Esophagus squamous epithelium (tissue), 5 donors: Measurements from ENCODE around the gene NMT2. TPM values are rescaled to one million over a fixed set of nuclear protein-coding genes. Genes with fewer than 3 reads are reported as not detected.

Experiments
- DNase-seq: peaks from one replicate; lab custom pipeline; 2025; lab: John Stamatoyannopoulos, UW
- H3K27ac ChIP-seq, 4 donors: fragments of 200-600 bp; sonication (generic); one replicate each; pipeline ENCODE4 v1.5.1; 2016 to 2019; ENCODE audit warnings: mild to moderate bottlenecking in 1 of 4
- H3K27me3 ChIP-seq, 4 donors: fragments of 200-600 bp; sonication (generic); 1 replicate in 3 of 4; 2 replicates in 1 of 4; pipeline versions ENCODE4 v1.5.1 to v1.6.0; 2017 to 2021; ENCODE audit warnings: antibody characterized with exemption in 1 of 4
- H3K36me3 ChIP-seq, 3 donors: fragments of 200-600 bp; sonication (generic); one replicate each; pipeline ENCODE4 v1.5.1; 2016 to 2019
- H3K4me1 ChIP-seq, 3 donors: fragments of 200-600 bp; sonication (generic); one replicate each; pipeline ENCODE4 v1.5.1; 2017 to 2019
- H3K4me3 ChIP-seq, 4 donors: fragments of 200-600 bp; sonication (generic); 1 replicate in 3 of 4; 2 replicates in 1 of 4; pipeline ENCODE4 v1.5.1; 2016 to 2019; ENCODE audit warnings: mild to moderate bottlenecking in 2 of 4, moderate library complexity in 1 of 4
- H3K9me3 ChIP-seq, 3 donors: fragments of 200-600 bp; sonication (generic); one replicate each; pipeline ENCODE4 v1.5.1; 2016 to 2019
- POLR2A ChIP-seq, 4 donors: fragments of 450-650 bp; IDR thresholded peaks; one replicate each; pipeline ENCODE4 v1.6.1; 2017; ENCODE audit warnings: antibody characterized with exemption in 4 of 4, mild to moderate bottlenecking in 4 of 4, moderate library complexity in 3 of 4
- WGBS, 2 donors: methylation state at CpG; one replicate each; pipeline ENCODE4 v1.1.5; 2018; 5-methylcytosine and 5-hydroxymethylcytosine counted together
- intact Hi-C: fragments of 100-400 bp; cut with DNase I; formaldehyde crosslinking; loops from one replicate; pipeline ENCODE4 v1.15.0; 2022
- total RNA-seq, 4 donors: library from RNA; depleted of rRNA; stranded (reverse); fragments of >200 nt; gene quantifications; one replicate each; pipeline ENCODE4 v1.1.0, GENCODE V29; 2016
- TF ChIP-seq, protein P1 (sequence below), 6 experiments: fragments of 450-650 bp in 4 of 6; fragments of 200-600 bp in 2 of 6; sonication (generic) in 2 of 6; IDR thresholded peaks; one replicate each; pipeline ENCODE4 v1.5.1; 2016 to 2019; ENCODE audit warnings: antibody characterized with exemption in 6 of 6, mild to moderate bottlenecking in 4 of 6, moderate library complexity in 4 of 6
- donor health status: DM: yes; HTN: yes; CAD: no.

The NMT2 gene
- total RNA-seq, 4 donors from 2014 or later, result 4.8 to 12.8 (median 7.8) TPM

DNA sequence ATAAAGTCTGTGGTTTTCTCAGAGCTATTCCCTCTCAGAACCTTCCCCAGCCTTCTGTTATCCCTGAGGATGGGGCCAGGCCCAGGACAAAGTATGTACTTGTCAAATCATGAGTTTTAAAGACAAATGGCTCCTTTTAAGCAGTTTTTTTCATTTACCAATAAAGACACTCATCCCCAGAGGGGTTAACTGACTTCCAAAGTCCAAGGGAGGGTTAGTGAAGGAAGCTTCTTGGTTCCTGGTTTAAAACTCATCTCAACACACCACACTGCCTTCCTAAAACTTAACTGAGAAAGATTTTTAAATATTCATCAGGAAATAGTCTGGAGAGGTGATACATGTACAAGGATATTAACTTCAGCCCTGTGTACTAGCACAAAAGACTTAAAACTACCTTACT lies 15.9 kb downstream of the NMT2 start:
- H3K27ac ChIP-seq, result no peak overlapping the region

DNA sequence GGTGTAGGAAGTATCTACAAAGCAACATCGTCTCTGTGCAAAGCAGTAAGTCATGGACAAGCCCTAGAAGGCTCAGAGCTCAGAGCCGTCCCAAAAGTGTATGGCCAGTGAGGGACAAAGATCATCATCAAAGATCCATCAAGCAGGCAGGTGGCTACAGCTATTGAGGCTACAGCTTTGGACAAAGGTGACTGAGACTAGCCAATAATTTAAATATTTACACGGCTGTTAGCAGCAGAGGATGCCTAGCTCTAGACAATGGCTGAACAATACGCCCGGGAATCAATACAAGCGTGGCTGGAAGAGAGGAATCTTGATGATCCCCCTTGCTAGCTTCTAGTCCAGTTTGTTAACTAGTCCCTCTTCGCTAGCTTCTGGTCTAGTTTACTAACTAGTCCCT lies 17.9 kb downstream of the NMT2 start:
- H3K27ac ChIP-seq, result no peak overlapping the region
- no peaks in the 10 kb centered on the region for H3K9me3 ChIP-seq
- DNase-seq, result no peak
- intact Hi-C loops, result no loop called here
- no peaks in the 10 kb centered on the region for H3K4me1 ChIP-seq
- no peak for TF ChIP-seq POLR2A (IDR thresholded peaks at IDR 0.05)
- TF ChIP-seq, protein P1, sequence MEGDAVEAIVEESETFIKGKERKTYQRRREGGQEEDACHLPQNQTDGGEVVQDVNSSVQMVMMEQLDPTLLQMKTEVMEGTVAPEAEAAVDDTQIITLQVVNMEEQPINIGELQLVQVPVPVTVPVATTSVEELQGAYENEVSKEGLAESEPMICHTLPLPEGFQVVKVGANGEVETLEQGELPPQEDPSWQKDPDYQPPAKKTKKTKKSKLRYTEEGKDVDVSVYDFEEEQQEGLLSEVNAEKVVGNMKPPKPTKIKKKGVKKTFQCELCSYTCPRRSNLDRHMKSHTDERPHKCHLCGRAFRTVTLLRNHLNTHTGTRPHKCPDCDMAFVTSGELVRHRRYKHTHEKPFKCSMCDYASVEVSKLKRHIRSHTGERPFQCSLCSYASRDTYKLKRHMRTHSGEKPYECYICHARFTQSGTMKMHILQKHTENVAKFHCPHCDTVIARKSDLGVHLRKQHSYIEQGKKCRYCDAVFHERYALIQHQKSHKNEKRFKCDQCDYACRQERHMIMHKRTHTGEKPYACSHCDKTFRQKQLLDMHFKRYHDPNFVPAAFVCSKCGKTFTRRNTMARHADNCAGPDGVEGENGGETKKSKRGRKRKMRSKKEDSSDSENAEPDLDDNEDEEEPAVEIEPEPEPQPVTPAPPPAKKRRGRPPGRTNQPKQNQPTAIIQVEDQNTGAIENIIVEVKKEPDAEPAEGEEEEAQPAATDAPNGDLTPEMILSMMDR (IDR thresholded peaks at IDR 0.05), result no peak
- H3K4me3 ChIP-seq, result no peak overlapping the region
- WGBS, 2 donors, result 94 to 95% methylated on average over 6 of the region's 7 CpGs
- H3K27me3 ChIP-seq, result no peaks in the 10 kb centered on the region
- H3K36me3 ChIP-seq, result no peaks in the 10 kb centered on the region

More for the DNA sequence above, 15.9 kb downstream of the NMT2 start:
- no peaks in the 10 kb centered on the region for H3K36me3 ChIP-seq
- TF ChIP-seq, protein P1 (IDR thresholded peaks at IDR 0.05), result no peak
- TF ChIP-seq POLR2A (IDR thresholded peaks at IDR 0.05), result no peak
- no peaks in the 10 kb centered on the region for H3K27me3 ChIP-seq
- H3K4me3 ChIP-seq, result no peak overlapping the region
- H3K4me1 ChIP-seq, result no peaks in the 10 kb centered on the region
- no peak for DNase-seq
- intact Hi-C loops, result no loop called here
- no peaks in the 10 kb centered on the region for H3K9me3 ChIP-seq

DNA sequence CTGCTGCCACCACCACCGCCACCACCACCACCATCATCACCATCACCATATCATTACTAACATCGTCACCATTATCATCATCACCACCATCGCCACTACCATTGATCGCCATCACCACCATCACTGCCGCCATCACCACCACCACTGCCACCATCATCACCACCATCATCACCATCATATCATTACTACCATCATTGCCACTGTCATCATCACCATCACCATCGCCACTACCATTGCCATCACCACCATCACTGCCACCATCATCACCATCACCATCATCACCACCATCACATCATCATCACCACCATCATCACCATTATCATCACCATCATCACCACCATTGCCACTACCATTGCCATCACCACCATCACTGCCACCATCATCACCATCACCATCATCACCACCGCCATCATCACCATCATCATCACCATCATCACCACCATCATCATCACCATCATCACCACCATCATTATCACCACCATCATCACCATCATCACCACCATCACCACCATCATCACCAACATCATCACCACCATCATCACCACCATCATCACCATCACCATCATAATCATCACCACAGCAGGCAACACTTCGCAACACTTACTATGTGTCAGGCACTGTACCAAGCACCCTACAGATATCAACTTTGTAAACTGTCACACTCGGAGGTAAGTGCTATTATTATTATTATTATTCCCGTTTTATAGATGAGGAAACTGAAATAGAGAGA lies 19.3 kb downstream of the NMT2 start:
- no peaks in the 10 kb centered on the region for H3K36me3 ChIP-seq
- DNase-seq, result no peak
- H3K4me3 ChIP-seq, result no peak overlapping the region
- H3K9me3 ChIP-seq, result no peaks in the 10 kb centered on the region
- no peaks in the 10 kb centered on the region for H3K4me1 ChIP-seq
- no peaks in the 10 kb centered on the region for H3K27me3 ChIP-seq
- WGBS, 2 donors, result 75 to 89% methylated on average over 10 of the region's 10 CpGs
- no peak overlapping the region for H3K27ac ChIP-seq
- TF ChIP-seq POLR2A (IDR thresholded peaks at IDR 0.05), result no peak
- TF ChIP-seq, protein P1 (IDR thresholded peaks at IDR 0.05), result no peak
- intact Hi-C loops, result no loop called here

DNA sequence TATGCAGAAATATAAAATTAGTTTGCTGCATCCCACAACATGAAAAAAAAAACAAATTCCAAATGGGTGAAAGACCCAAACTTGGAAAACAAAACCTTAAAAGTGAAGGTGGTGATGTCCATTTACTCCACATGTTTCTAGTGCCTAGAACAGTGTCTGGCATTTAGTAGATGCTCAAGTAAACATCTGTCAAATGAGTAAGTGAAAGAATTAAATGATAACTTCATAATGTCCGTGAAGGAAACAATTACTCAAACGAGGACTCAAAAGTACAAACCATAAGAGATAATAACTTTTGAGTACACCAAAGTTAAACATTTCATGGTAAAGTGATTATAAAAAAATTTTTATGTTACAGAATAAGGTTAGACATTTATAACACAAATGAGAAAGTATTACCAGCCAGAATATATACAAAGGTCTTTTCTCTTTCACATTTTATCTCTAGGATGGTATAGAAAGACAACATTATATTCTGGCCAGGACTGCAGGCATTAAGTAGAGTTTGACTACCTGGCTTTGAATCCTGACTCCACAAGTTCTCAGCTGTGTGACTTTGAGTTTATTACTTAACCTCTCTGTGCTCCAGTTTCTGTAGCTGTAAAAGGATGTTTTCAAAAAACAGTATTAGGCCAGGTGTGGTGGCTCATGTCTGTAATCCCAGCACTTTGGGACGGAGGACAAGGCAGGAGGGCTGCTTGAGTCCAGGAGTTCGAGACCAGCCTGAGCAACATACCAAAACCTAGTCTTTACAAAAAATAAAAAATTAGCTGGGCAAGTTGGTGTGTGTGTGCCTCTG lies 20.7 kb downstream of the NMT2 start:
- Histone ChIP-seq H3K27ac (no peak overlapping the region), H3K27me3 (no peaks in the 10 kb centered on the region), H3K36me3 (no peaks in the 10 kb centered on the region), H3K4me3 (no peak overlapping the region), H3K9me3 (no peaks in the 10 kb centered on the region), H3K4me1 (no peaks in the 10 kb centered on the region)
- 60 to 75% methylated on average over 4 of the region's 4 CpGs for WGBS, 2 donors
- intact Hi-C loops, result no loop called here
- DNase-seq, result no peak
- no peak for TF ChIP-seq POLR2A (IDR thresholded peaks at IDR 0.05)
- TF ChIP-seq, protein P1 (IDR thresholded peaks at IDR 0.05), result no peak

DNA sequence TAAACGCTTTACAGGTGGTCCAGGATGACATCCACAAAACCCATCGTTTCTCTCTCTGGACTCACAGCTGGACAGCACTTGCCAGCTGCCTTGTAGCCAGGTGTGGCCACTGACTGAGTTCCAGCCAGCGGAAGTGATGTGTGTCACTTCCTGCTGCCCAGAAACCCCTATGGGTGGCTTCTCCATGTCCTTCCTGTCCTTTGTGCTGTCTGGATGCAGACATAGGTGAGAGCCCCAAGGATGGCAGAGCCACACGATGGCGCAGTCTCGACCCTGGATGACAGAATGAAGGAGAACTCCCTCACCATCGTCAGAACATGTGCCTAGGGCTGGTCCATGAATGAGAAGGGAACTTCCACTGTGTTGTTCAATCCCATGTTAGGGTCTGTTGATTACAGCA lies 22.1 kb downstream of the NMT2 start:
- DNase-seq, result no peak
- no peaks in the 10 kb centered on the region for H3K36me3 ChIP-seq
- peaks cover 0 to 3% (median 0%) of the 10 kb centered on the region in 3 donors for H3K4me1 ChIP-seq
- WGBS, 2 donors, result 82 to 83% methylated on average over 3 to 4 of the region's 7 CpGs
- H3K9me3 ChIP-seq, result no peaks in the 10 kb centered on the region
- TF ChIP-seq, protein P1 (IDR thresholded peaks at IDR 0.05), result no peak
- no peak for TF ChIP-seq POLR2A (IDR thresholded peaks at IDR 0.05)
- H3K27ac ChIP-seq, result no peak overlapping the region
- no peak overlapping the region for H3K4me3 ChIP-seq
- no peaks in the 10 kb centered on the region for H3K27me3 ChIP-seq
- intact Hi-C loops, result no loop called here
